Mesenchymal stem cell (in vitro differentiated cells and primary cell): Measurements from ENCODE around the gene GP1BB.
A peak's percentile ranks its signal among the peaks of the same experiment; 100 is the strongest.

ENCODE experiments used
- DNase-seq: peaks from one replicate; pipeline ENCODE4 v3.0.0-alpha.2; 2013
- H2AFZ ChIP-seq: one replicate; pipeline ENCODE4 v1.6.1; 2013; ENCODE audit warnings: low read depth, mild to moderate bottlenecking, control low read depth, inconsistent platforms, low read length, moderate library complexity
- H2AK5ac ChIP-seq: 2 replicates; pipeline ENCODE4 v1.6.1; 2013; ENCODE audit warnings: low read length, moderate library complexity, mild to moderate bottlenecking, inconsistent platforms; ENCODE audit not compliant: severe bottlenecking
- H2BK120ac ChIP-seq: one replicate; pipeline ENCODE4 v1.6.1; 2013; ENCODE audit warnings: low read depth, mild to moderate bottlenecking, inconsistent platforms, low read length, moderate library complexity
- H2BK12ac ChIP-seq, 2 experiments: one replicate each; pipeline ENCODE4 v1.6.1; 2013; ENCODE audit warnings: inconsistent platforms in 2 of 2, low read length in 2 of 2, mild to moderate bottlenecking in 2 of 2, moderate library complexity in 2 of 2, control low read depth in 1 of 2
- H2BK15ac ChIP-seq: one replicate; pipeline ENCODE4 v1.6.1; 2013; ENCODE audit warnings: mild to moderate bottlenecking, low read depth, inconsistent platforms; ENCODE audit not compliant: poor library complexity, severe bottlenecking
- H2BK5ac ChIP-seq: 2 replicates; pipeline ENCODE4 v1.6.1; 2013; ENCODE audit warnings: low read depth, mild to moderate bottlenecking, low read length, control low read depth, inconsistent platforms; ENCODE audit not compliant: poor library complexity, severe bottlenecking
- H3K14ac ChIP-seq, 2 experiments: one replicate each; pipeline ENCODE4 v1.6.1; 2013; ENCODE audit warnings: inconsistent platforms in 2 of 2, low read length in 2 of 2, control low read depth in 1 of 2, mild to moderate bottlenecking in 1 of 2, moderate library complexity in 1 of 2
- H3K18ac ChIP-seq, 2 experiments: one replicate each; pipeline ENCODE4 v1.6.1; 2013; ENCODE audit warnings: inconsistent platforms in 2 of 2, low read length in 2 of 2, control low read depth in 1 of 2, low read depth in 1 of 2, mild to moderate bottlenecking in 1 of 2
- H3K23ac ChIP-seq, 2 experiments: one replicate each; pipeline ENCODE4 v1.6.1; 2013; ENCODE audit warnings: inconsistent platforms in 2 of 2, low read length in 2 of 2, mild to moderate bottlenecking in 2 of 2, moderate library complexity in 2 of 2, control low read depth in 1 of 2
- H3K27ac ChIP-seq: 2 replicates; pipeline ENCODE4 v1.5.1; 2013; ENCODE audit warnings: mild to moderate bottlenecking, moderate library complexity, low read length, control low read depth, inconsistent platforms; ENCODE audit not compliant: poor library complexity, severe bottlenecking
- H3K27me3 ChIP-seq, 2 experiments: 2 replicates each; pipeline versions ENCODE4 v1.6.1 to v1.7.0; 2013; ENCODE audit warnings: low read length in 2 of 2, mild to moderate bottlenecking in 2 of 2, moderate library complexity in 2 of 2, control low read depth in 1 of 2, inconsistent platforms in 1 of 2; ENCODE audit not compliant: control insufficient read depth in 1 of 2, insufficient read depth in 1 of 2
- H3K36me3 ChIP-seq, 2 experiments: 2 replicates each; pipeline versions ENCODE4 v1.6.1 to v1.7.0; 2013; ENCODE audit warnings: low read length in 2 of 2, control low read depth in 1 of 2, inconsistent platforms in 1 of 2, low read depth in 1 of 2, mild to moderate bottlenecking in 1 of 2; ENCODE audit not compliant: insufficient read depth in 2 of 2, control insufficient read depth in 1 of 2
- H3K4ac ChIP-seq, 2 experiments: one replicate each; pipeline ENCODE4 v1.6.1; 2013; ENCODE audit warnings: inconsistent platforms in 2 of 2, low read length in 2 of 2, mild to moderate bottlenecking in 2 of 2, moderate library complexity in 2 of 2, control low read depth in 1 of 2, low read depth in 1 of 2
- H3K4me1 ChIP-seq: 2 replicates; pipeline ENCODE4 v1.6.1; 2013; ENCODE audit warnings: low read depth, low read length, control low read depth; ENCODE audit not compliant: control insufficient read depth, insufficient read depth
- H3K4me2 ChIP-seq: 2 replicates; pipeline ENCODE4 v1.6.1; 2013; ENCODE audit warnings: low read length, mild to moderate bottlenecking, inconsistent platforms; ENCODE audit not compliant: poor library complexity, severe bottlenecking
- H3K4me3 ChIP-seq, 2 experiments: 2 replicates each; pipeline versions ENCODE4 v1.5.1 to v1.7.0; 2013; ENCODE audit warnings: low read length in 2 of 2, mild to moderate bottlenecking in 2 of 2, control low read depth in 1 of 2, low read depth in 1 of 2; ENCODE audit not compliant: insufficient read depth in 1 of 2
- H3K79me1 ChIP-seq: replicated peaks from 2 replicates; pipeline ENCODE4 v1.6.1; 2013; ENCODE audit warnings: mild to moderate bottlenecking, control low read depth, low read length, inconsistent platforms; ENCODE audit not compliant: poor library complexity, severe bottlenecking
- H3K9ac ChIP-seq: 2 replicates; pipeline ENCODE4 v1.7.0; 2013; ENCODE audit warnings: mild to moderate bottlenecking, low read length, moderate library complexity
- H3K9me3 ChIP-seq: 2 replicates; pipeline ENCODE4 v1.7.0; 2013; ENCODE audit warnings: mild to moderate bottlenecking, low read length; ENCODE audit not compliant: control insufficient read depth
- H4K8ac ChIP-seq: one replicate; pipeline ENCODE4 v1.6.1; 2013; ENCODE audit warnings: inconsistent platforms, mild to moderate bottlenecking, low read length, moderate library complexity
- H4K91ac ChIP-seq: one replicate; pipeline ENCODE4 v1.6.1; 2013; ENCODE audit warnings: mild to moderate bottlenecking, low read length, inconsistent platforms
- WGBS: methylation state at CpG from one replicate; pipeline ENCODE4 v1.1.7; 2013; ENCODE audit warnings: mixed read lengths; 5-methylcytosine and 5-hydroxymethylcytosine counted together

The GP1BB gene

GRCh38 chr22:19720999-19721329 is 2.4 kb upstream of the GP1BB start:
- Histone ChIP-seq H3K27ac (no peak overlapping the region), H2AFZ (no peak overlapping the region), H2BK15ac (no peak overlapping the region), H3K9ac (no peak overlapping the region), H3K4me2 (no peak overlapping the region), H3K4me3 (no peak overlapping the region), H4K91ac (no peak overlapping the region), H3K14ac (no peak overlapping the region), H4K8ac (no peak overlapping the region), H2BK12ac (no peak overlapping the region), H3K36me3 (peaks cover 0 to 28% of the 10 kb centered on the region in 2 experiments), H2AK5ac (no peak overlapping the region), H3K18ac (no peak overlapping the region), H3K4me1 (peaks cover 43% of the 10 kb centered on the region), H3K4ac (no peak overlapping the region), H2BK120ac (no peak overlapping the region), H2BK5ac (no peak overlapping the region), H3K9me3 (no peaks in the 10 kb centered on the region), H3K27me3 (peaks cover 13 to 60% of the 10 kb centered on the region in 2 experiments), H3K23ac (no peak overlapping the region), H3K79me1 (peaks cover 4% of the 10 kb centered on the region)
- no peak for DNase-seq
- 94% methylated on average over 2 of the region's 2 CpGs for WGBS

GRCh38 chr22:19721330-19722177 is 1.8 kb upstream of the GP1BB start:
- Histone ChIP-seq H3K23ac (no peak overlapping the region), H3K4me1 (peaks cover 43% of the 10 kb centered on the region), H2BK5ac (no peak overlapping the region), H3K14ac (no peak overlapping the region), H3K4me2 (no peak overlapping the region), H2BK12ac (no peak overlapping the region), H3K9me3 (no peaks in the 10 kb centered on the region), H2BK120ac (no peak overlapping the region), H4K91ac (no peak overlapping the region), H3K18ac (no peak overlapping the region), H4K8ac (no peak overlapping the region), H3K27ac (no peak overlapping the region), H3K36me3 (peaks cover 0 to 28% of the 10 kb centered on the region in 2 experiments), H3K4ac (no peak overlapping the region), H3K27me3 (peaks cover 10 to 56% of the 10 kb centered on the region in 2 experiments), H2AFZ (no peak overlapping the region), H3K4me3 (peak overlapping the region in 1 of 2 experiments; percentile 7), H3K79me1 (peaks cover 4% of the 10 kb centered on the region), H2BK15ac (no peak overlapping the region), H3K9ac (no peak overlapping the region), H2AK5ac (no peak overlapping the region)
- WGBS = 28% methylated on average over 37 of the region's 44 CpGs
- DNase-seq = no peak

- no peak overlapping the region for H3K4ac ChIP-seq
- 10% methylated on average over 54 of the region's 60 CpGs for WGBS
- peaks cover 43% of the 10 kb centered on the region for H3K4me1 ChIP-seq
- no peak overlapping the region for H3K14ac ChIP-seq
- H4K8ac ChIP-seq = no peak overlapping the region
- no peak overlapping the region for H2BK12ac ChIP-seq
- H3K4me3 ChIP-seq = peak overlapping the region in 1 of 2 experiments; percentile 7
- no peak overlapping the region for H3K9ac ChIP-seq
- peaks cover 13 to 56% of the 10 kb centered on the region in 2 experiments for H3K27me3 ChIP-seq
- H2BK120ac ChIP-seq = no peak overlapping the region
- H3K79me1 ChIP-seq = peaks cover 4% of the 10 kb centered on the region
- H3K4me2 ChIP-seq = no peak overlapping the region
- no peak overlapping the region for H3K23ac ChIP-seq
- no peak for DNase-seq
- no peak overlapping the region for H3K27ac ChIP-seq
- H2AK5ac ChIP-seq = no peak overlapping the region
- no peak overlapping the region for H2AFZ ChIP-seq
- H3K18ac ChIP-seq = peak overlapping the region in 1 of 2 experiments; percentile 41
- H2BK5ac ChIP-seq = no peak overlapping the region
- no peak overlapping the region for H4K91ac ChIP-seq
- H3K36me3 ChIP-seq = peaks cover 0 to 28% of the 10 kb centered on the region in 2 experiments
- H3K9me3 ChIP-seq = no peaks in the 10 kb centered on the region
- H2BK15ac ChIP-seq = no peak overlapping the region
Observed at GRCh38 chr22:19722178-19722981, 959 bp upstream of the GP1BB start.

- no peak overlapping the region for H2AK5ac ChIP-seq
- peaks cover 0 to 28% of the 10 kb centered on the region in 2 experiments for H3K36me3 ChIP-seq
- no peak overlapping the region for H3K27ac ChIP-seq
- H2BK12ac ChIP-seq = peak overlapping the region in 1 of 2 experiments; percentile 52
- H3K4me3 ChIP-seq = no peak overlapping the region
- H4K91ac ChIP-seq = peak overlapping the region; percentile 54
- H3K27me3 ChIP-seq = peaks cover 18 to 61% of the 10 kb centered on the region in 2 experiments
- no peaks in the 10 kb centered on the region for H3K79me1 ChIP-seq
- peak overlapping the region in 1 of 2 experiments; percentile 91 for H3K14ac ChIP-seq
- H2BK15ac ChIP-seq = no peak overlapping the region
- no peaks in the 10 kb centered on the region for H3K9me3 ChIP-seq
- no peak overlapping the region for H2AFZ ChIP-seq
- no peak for DNase-seq
- peaks cover 39% of the 10 kb centered on the region for H3K4me1 ChIP-seq
- no peak overlapping the region for H2BK5ac ChIP-seq
- no peak overlapping the region for H3K9ac ChIP-seq
- H3K18ac ChIP-seq = peak overlapping the region in 1 of 2 experiments; percentile 41
- no peak overlapping the region for H3K4ac ChIP-seq
- WGBS = 12% methylated on average over 15 of the region's 15 CpGs
- peak overlapping the region; percentile 78 for H3K4me2 ChIP-seq
- H3K23ac ChIP-seq = peak overlapping the region in 1 of 2 experiments; percentile 47
- H4K8ac ChIP-seq = no peak overlapping the region
- no peak overlapping the region for H2BK120ac ChIP-seq
Observed at GRCh38 chr22:19722982-19723231, 432 bp upstream of the GP1BB start.
